ENCODE data around the gene TSPEAR.

DNA sequence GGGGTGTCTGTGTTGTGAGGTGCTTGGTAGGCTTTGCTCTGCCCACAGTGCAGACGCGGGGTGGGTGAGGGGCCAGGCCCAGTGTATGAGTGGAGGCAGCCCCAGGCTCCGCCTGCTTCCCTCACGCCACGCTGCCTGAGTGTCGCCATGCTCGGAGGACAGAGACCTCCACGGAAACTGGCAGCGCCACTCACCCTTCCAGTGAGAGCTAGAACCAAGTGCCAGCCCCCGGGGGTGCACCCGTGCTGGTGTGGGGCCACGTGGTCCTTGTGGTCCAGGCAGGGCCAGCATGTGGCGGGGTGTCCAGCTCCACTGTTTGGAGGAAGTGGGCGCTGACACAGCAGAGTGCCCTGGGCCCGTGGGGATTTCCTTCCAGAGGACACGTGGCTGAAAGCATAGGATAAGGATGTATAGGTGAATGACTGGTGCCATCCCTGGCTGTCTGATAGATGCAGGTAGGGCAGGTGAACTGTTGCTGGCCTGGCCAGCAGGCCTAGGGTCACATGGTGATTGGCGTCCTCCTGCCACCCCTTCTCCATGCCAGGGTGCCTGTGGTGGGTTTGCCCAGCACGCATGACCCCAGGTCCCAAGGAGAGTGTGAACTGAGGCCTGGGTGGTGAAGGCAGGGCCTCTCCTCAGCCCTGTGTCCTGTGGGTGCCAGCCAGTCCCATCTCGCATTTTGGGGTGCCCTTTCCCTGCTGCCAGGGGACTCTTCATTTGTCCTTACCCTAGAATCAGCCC, 252.2 kb downstream of the TSPEAR start:
- TF ChIP-seq, protein P1, sequence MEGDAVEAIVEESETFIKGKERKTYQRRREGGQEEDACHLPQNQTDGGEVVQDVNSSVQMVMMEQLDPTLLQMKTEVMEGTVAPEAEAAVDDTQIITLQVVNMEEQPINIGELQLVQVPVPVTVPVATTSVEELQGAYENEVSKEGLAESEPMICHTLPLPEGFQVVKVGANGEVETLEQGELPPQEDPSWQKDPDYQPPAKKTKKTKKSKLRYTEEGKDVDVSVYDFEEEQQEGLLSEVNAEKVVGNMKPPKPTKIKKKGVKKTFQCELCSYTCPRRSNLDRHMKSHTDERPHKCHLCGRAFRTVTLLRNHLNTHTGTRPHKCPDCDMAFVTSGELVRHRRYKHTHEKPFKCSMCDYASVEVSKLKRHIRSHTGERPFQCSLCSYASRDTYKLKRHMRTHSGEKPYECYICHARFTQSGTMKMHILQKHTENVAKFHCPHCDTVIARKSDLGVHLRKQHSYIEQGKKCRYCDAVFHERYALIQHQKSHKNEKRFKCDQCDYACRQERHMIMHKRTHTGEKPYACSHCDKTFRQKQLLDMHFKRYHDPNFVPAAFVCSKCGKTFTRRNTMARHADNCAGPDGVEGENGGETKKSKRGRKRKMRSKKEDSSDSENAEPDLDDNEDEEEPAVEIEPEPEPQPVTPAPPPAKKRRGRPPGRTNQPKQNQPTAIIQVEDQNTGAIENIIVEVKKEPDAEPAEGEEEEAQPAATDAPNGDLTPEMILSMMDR (IDR thresholded peaks at IDR 0.05), result no peak
- TF ChIP-seq EZH2 (IDR thresholded peaks at IDR 0.05; ENCODE audit: borderline replicate concordance, insufficient read depth, low read depth, low read length, poor library complexity, severe bottlenecking), result no peak

Data from B cell (primary cell).